ENCODE measurements around the gene ADCY7. TPM values are rescaled to one million over a fixed set of nuclear protein-coding genes. Genes with fewer than 3 reads are reported as not detected.

The ADCY7 gene
- total RNA-seq, 1 experiment from 2014 or later: 5.9 TPM

DNA sequence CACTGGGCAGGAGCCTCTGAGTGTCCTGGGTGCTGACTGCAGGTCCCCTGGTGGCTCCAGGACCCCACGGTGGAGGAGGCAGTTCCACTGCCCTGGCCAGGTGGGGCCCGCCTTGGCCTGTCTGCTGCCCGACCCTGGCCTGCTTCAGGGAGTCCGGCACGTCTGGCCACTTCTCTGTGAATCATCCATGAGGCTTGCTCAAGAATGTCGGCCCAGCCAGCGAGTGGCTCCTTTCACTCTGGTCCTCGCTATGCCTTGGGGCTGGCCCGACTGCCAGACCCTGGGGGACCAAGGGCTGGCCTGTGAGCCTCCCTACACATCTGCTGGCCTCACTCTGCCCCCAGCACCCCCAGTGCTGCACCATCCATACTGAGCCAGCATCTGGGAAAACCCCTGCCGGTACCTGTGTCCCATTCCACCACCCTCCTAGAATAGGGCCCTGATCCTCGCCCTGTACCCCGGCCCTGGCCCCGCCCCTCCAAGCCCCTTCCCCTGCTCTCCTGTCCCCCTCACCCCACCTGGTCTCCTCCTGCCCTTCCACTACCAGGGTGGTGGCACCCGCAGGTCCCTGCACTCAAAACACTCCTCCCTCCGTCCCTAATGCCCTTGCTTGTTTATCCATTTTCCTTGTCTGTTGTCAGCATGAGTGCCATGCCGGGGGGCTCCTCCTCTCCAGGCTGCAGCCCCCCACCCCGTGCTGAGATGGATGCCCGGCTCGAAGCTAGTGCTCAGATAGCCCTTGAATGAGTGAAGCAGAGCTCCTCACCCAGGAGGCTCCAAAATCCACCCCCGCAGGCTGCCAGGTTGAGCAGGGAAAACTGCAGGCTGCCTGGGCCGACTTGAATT, 35.5 kb downstream of the ADCY7 start:
- no peak for TF ChIP-seq HMGXB4 (CRISPR knock-in tag; IDR thresholded peaks at IDR 0.05)
- TF ChIP-seq ZNF121 (CRISPR knock-in tag; IDR thresholded peaks at IDR 0.05): 0 out of 2 replicates have a peak, but pooled peaks have one; percentile 17
- Mint-ChIP-seq H3K4me1 (peaks cover 5% of the 10 kb centered on the region; the same call in 1 of the 2 replicates), H3K9me3 (no peaks in the 10 kb centered on the region), H3K27me3 (ENCODE audit: low read depth) (no peaks in the 10 kb centered on the region), H3K4me3 (no peak overlapping the region), H3K27ac (no peak overlapping the region), H3K36me3 (no peaks in the 10 kb centered on the region)
- DNase-seq (ENCODE audit: low spot score) (no peak), ATAC-seq (no peak)
- POLR2A ChIA-PET: no interaction called here
- CTCF ChIA-PET: interaction anchor here (1.2 kb wide), 1 partner anchor 56 kb away, joined by 5 read pairs; no protein-coding TSS in a partner anchor

GRCh38 chr16:50302472-50303005, 36.2 kb downstream of the ADCY7 start:
- H3K27me3 Mint-ChIP-seq (ENCODE audit: low read depth): no peaks in the 10 kb centered on the region
- H3K9me3 Mint-ChIP-seq: no peaks in the 10 kb centered on the region
- no peak overlapping the region for H3K4me3 Mint-ChIP-seq
- no peaks in the 10 kb centered on the region for H3K36me3 Mint-ChIP-seq
- ATAC-seq (no peak), DNase-seq (ENCODE audit: low spot score) (no peak)
- ChIA-PET POLR2A (no interaction called here), CTCF (interaction anchor here (1.2 kb wide), 1 partner anchor 57 kb away, joined by 5 read pairs; no protein-coding TSS in a partner anchor)
- TF ChIP-seq OVOL2 (CRISPR knock-in tag; IDR thresholded peaks at IDR 0.05; ENCODE audit: borderline replicate concordance) (no peak), ESRRA (CRISPR knock-in tag; IDR thresholded peaks at IDR 0.05; ENCODE audit: borderline replicate concordance) (no peak), KAT7 (CRISPR knock-in tag; IDR thresholded peaks at IDR 0.05; ENCODE audit: borderline replicate concordance) (no peak), E2F5 (CRISPR knock-in tag; IDR thresholded peaks at IDR 0.05) (no peak), IRF2 (CRISPR knock-in tag; IDR thresholded peaks at IDR 0.05; ENCODE audit: borderline replicate concordance, low read depth) (no peak), E2F1 (CRISPR knock-in tag; IDR thresholded peaks at IDR 0.05) (no peak), ZSCAN18 (CRISPR knock-in tag; IDR thresholded peaks at IDR 0.05) (no peak), FOXK1 (CRISPR knock-in tag; IDR thresholded peaks at IDR 0.05) (no peak)
- TF ChIP-seq, protein P1, sequence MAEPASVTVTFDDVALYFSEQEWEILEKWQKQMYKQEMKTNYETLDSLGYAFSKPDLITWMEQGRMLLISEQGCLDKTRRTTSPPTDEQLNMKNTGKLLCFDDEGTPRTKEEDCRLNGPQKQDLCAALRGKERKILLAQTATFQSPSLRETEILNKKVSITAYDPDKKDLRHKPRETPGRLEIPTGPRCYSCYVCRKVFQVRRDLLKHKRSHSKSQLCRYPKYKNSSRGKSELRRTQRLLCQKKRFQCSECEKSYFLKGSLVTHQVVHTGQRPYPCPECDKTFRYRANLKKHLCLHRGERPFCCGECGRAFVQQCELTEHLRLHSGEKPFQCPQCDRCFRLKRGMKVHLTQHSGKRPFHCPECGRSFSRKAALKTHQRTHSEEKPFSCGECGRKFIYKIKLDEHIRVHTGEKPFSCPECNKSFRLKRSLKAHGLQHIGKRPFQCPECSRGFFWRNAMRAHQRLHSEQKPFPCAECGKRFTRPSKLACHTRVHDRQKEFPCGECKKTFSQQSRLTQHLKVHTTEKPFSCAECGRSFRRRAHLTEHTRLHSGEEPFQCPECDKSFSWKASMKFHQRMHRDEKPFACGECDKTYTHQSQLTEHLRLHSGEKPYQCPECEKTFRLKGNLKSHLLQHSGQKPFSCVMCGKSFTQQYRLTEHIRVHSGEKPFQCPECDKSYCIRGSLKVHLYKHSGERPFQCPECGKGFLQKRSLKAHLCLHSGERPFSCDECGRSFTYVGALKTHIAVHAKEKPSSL (CRISPR knock-in tag; conservative IDR thresholded peaks at IDR 0.05): no peak
- TF ChIP-seq, protein P2, sequence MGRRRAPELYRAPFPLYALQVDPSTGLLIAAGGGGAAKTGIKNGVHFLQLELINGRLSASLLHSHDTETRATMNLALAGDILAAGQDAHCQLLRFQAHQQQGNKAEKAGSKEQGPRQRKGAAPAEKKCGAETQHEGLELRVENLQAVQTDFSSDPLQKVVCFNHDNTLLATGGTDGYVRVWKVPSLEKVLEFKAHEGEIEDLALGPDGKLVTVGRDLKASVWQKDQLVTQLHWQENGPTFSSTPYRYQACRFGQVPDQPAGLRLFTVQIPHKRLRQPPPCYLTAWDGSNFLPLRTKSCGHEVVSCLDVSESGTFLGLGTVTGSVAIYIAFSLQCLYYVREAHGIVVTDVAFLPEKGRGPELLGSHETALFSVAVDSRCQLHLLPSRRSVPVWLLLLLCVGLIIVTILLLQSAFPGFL (CRISPR knock-in tag; IDR thresholded peaks at IDR 0.05; ENCODE audit: borderline replicate concordance): no peak
- H3K27ac Mint-ChIP-seq: no peak overlapping the region
- H3K4me1 Mint-ChIP-seq: peaks cover 5% of the 10 kb centered on the region; the same call in 1 of the 2 replicates

Measured in WTC11 (cell line).